B cell (primary cell): Measurements from ENCODE around the gene SPHKAP.

Experiments
- CTCF ChIP-seq: fragments of 200-600 bp; IDR thresholded peaks from one replicate; pipeline ENCODE4 v1.8.0; 2022; ENCODE audit warnings: antibody characterized with exemption, mild to moderate bottlenecking
- EZH2 ChIP-seq: IDR thresholded peaks from 2 replicates; pipeline ENCODE4 v1.6.1; 2012; ENCODE audit warnings: borderline replicate concordance, low read depth, mild to moderate bottlenecking, moderate library complexity, low read length; ENCODE audit not compliant: insufficient read depth, poor library complexity, severe bottlenecking

GRCh38 chr2:228131833-228132232, 49.7 kb downstream of the SPHKAP start:
- TF ChIP-seq CTCF (no peak), EZH2 (no peak)
